T-helper 1 cell treated with Interleukin-12 subunit alpha and Interleukin-12 subunit beta and Interleukin-4 antibody, amounts not matched to agents 30 ng/mL and 1 ng/mL, for 36 hours (primary cell): ENCODE results near the gene CSTB. TPM values are rescaled to one million over a fixed set of nuclear protein-coding genes. Genes with fewer than 3 reads are reported as not detected.

Experiments used
- intact Hi-C: fragments of 100-400 bp; cut with micrococcal nuclease; formaldehyde crosslinking; loops from one replicate; pipeline ENCODE4 v1.15.1; 2024
- total RNA-seq: library from RNA; stranded (reverse); gene quantifications from 2 replicates; pipeline ENCODE4 v1.2.3, GENCODE V29; 2022

CSTB gene
- total RNA-seq, 1 donor from 2014 or later: 64.3 TPM

DNA sequence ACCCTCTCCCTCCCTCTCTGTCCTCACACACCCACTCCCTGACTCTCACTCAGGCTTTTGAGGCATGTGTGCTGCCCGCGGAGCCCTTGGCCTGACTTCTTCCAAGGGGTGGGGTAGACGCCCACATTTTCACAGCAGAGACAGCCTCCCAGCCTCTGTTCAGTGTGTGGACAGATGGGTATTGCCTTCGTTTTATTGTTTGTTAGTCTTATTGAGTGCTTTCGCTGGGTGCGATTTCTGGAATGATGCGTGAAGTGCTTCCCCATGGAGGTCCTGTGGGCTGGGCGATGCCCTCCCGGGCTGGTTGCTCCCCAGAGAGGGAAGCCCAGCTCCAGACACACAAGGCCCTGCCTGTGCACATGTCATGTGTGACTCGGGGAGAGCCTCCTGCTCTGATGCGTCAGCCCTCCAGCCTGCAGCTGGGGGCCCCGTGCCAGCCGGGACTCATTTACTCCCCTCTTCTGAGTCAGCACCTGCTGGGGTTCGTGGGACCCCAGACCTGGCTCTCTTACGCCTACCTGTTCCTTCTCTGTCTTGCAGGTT lies 42.5 kb downstream of the CSTB start:
- intact Hi-C loops: no loop called here

DNA sequence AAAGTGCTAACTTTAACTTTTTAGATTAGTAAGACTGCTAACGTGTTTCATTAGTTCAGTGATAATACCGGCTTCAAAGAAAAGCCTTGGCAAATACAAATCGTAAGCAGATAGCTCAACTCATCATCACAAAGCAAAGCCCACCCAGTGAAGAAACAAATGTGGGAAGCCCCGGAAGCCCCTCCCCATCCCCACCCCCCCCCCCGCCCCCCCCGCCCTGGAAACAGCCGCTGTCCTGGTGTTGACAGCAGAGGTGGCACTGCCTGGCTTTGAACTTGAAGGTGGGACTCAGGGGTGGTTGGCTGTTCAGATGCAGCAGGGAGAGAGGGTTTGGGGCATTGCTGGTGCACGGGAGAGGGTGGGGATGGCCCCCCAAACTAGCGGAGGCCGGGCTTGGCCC lies 43.0 kb downstream of the CSTB start:
- intact Hi-C loops: no loop called here

DNA sequence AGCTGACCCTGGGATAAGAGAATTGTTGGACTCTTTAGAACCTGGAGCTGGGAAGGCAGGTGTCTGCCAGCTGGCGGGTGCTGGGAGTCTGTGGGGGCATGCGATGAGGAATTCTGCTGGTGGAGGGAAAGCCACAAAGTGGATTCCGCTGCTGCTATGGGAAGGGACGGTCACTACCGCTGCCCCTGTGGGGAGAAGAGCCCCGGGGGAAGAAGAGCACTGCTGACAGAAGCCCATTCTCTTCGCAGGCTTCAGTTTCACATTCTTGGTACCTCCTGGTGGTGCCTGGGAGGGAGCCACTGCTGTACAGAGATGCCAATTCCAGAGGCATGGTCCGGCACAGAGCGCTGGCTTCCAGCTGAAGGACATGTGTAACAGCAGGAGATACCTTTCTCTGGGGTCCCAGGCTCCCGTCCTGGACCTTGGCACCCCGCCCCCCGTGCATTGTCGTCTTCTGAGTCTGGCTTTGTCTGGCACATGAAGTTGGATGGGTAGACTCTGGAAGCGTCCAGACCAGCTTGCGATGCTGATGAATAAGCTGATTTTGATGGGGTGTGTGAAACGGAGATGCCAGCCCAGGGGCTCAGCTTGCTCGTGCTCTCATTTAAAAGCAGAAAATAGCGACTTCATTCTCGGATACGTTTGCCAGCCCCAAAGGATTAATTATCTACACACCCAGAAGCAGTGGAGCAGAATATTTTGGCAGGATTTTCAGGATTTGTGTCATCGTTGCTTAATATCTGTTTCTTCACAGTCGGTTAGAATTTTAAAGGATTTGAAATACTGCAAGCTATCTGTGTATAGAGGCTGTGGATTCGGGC lies 44.0 kb downstream of the CSTB start:
- intact Hi-C loops: no loop called here

DNA sequence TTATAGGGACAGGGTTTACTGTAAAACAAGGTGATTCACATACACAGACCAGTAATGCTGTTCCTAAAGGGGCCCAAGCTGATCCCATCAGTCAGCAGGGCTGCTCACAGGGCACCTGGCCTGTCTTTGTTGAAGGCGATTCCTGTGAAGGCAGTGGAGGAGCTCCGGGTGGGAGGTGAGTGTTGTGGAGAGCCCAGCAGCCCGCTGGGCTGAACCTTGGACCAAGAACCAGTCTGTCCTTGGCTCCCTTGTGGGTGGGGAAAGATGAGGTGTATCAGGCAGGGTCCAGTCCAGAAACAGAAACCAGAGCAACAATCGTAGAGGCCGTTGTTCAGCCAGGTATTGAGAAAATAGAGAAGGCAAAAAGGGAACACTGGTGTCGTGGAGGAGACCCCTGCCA lies 44.6 kb downstream of the CSTB start:
- intact Hi-C loops: no loop called here

DNA sequence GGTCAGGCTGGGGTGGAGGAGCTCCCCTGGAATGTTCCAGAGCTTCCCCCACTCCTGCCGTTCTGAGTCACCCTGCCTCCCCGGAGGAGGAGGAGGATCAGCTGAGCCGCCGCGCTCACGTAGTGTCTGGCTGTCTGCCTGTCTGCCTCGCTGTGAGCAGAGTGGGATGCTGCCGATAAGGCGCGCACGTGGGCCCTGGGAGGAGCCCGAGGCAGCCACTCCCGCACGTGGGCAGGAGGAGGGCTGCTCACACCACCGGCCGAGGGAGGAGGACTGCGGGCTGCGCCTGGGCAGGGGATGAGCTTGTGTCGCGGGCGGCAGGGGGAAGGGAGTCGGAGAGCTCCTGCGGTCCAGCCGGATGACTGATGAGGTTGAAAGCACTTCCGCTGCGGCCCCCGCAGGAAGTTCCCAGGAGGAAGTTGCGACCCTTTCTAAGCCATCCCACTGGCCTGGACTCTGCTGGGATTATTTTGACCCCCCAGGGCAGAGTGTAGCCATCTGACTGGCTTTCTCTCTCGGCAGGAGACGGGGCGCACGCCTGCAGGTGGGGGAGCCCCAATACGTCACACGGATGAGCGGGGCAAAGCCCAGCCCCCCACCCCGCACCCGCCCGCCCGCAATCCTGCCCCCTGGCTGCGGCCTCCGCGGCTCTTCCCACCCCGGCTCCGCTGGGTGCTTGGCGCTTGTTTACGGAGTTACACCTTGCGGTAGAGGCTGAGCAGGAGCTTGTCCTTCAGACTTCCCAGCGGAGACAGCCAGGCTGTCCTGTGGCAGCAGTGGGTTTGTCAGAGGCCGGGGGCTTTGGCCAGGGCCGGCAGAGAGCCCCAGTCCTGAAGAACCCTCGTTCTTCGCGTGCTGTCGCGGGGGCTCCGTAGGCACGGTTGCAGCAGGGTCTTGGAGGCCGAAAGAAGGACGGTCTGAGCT lies 47.4 kb downstream of the CSTB start:
- intact Hi-C loops: loop anchor here (1.0 kb wide), 2 partner anchors 9 to 48 kb away; partner anchors contain the start of genes CSTB and PDXK

DNA sequence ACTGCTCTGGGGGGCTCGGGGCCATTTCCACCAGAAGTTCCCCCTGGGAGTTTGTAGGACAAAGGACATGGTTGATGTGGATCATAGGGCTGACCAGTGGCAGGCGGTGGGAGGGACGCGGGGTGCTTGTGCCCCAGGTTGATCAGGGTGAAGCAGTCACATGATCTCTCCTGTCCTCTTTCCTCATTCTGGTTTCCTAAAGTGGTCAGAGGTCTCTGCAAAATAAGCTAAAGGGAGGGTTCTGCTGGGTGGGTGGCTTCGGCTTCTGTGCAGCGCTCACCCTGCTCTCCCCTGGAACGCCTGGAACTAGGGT lies 48.0 kb downstream of the CSTB start:
- intact Hi-C loops: loop anchor here (1.0 kb wide), 2 partner anchors 9 to 48 kb away; partner anchors contain the start of genes CSTB and PDXK

DNA sequence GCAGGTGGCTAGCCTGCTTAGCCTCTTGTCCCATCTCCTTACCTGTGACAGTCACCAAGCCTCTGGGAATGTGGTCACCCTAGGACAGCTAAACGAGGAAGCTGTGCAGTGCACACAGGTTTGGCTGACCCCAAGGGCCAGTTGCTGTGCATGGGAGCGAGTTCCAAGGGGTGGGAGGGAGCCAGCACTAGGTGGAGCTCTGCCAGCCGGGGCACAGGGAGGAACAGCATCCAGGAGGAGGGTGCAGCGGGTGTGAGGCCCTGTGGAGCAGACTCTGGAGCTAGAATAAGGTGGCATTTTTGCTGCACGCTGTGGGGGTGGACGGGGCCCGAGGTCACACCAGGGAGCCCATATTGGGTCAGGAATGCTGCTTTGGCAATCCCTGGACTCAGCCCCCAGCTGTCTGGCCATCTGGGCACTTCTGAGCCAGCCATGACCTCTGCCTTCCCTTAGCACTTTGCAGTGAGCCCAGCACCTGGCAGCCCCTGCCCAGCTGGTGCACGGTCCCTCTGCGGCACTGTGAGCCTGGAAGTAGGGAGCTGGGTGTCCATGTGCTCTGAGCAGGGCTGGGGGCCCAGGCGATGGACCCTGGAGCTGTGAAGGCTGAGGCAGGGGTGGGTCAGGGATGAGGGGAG lies 48.5 kb downstream of the CSTB start:
- intact Hi-C loops: loop anchor here (1.0 kb wide), 2 partner anchors 8 to 49 kb away; partner anchors contain the start of genes CSTB and PDXK

DNA sequence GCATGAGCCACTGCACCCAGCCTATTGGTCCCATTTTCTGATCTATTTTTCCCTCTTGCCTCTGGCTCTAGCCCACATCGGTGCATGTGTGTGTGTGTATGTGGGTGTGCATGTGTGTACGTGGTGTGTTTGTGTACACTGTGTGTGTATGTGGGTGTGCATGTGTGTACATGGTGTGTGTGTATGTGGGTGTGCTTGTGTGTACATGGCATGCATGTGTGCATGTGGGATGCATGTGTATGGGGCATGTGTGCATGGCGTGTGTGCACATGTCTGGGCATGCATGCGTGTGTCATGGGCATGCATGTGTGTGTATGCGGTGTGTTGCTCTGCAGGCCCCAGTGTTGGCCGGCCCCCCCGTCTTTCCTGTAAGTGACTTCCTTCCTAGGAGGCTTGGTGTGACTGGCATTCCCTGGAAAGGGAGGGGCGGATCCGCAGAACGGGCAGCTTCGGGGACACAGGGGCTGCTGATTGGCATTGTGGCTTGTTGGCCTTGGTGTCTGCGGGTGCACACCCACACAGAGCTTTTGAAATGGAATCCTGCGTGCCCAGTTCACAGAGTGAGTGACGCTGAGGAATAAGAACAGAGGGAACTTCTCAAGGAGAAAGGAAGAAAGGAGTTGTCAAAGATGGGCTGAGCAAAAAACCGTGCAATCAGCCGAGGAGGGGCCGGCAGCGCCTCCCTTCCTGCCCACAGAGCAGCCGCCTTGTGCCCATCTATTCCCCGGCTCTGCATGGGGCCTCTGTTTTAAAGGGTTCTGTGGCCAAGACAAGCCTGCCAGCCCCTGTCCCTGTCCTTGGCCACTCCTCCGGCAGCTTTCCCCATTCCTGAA lies 49.2 kb downstream of the CSTB start:
- intact Hi-C loops: no loop called here

Other genes with a start within 250 kb of the CSTB start
- gene HSF2BP, start 116.8 kb downstream of the CSTB start, total RNA-seq: 0.44 and 0.71 TPM in 2 replicates
- gene RRP1B, start 116.7 kb downstream of the CSTB start, total RNA-seq: 45.6 and 47.6 TPM in 2 replicates
- gene PDXK, start 57.2 kb downstream of the CSTB start, total RNA-seq: 95.8 and 102 TPM in 2 replicates
- gene RRP1, start 13.3 kb upstream of the CSTB start, total RNA-seq: 28.4 and 36.9 TPM in 2 replicates
- gene AGPAT3, start 88.9 kb upstream of the CSTB start, total RNA-seq: 124 and 135 TPM in 2 replicates
- 97.1 and 107 TPM in 2 replicates for gene TRAPPC10, start 236.0 kb upstream of the CSTB start, total RNA-seq